Neural cell (in vitro differentiated cells): ENCODE results near the gene FCAR.

Experiments
- EP300 ChIP-seq: fragments of 450-650 bp; conservative IDR thresholded peaks from 2 replicates; pipeline ENCODE4 v1.6.1; 2014; ENCODE audit warnings: antibody characterized with exemption, mild to moderate bottlenecking, moderate library complexity; ENCODE audit not compliant: poor library complexity, severe bottlenecking
- EZH2 ChIP-seq: fragments of 200-600, 300-800 bp; shearing (Covaris generic), sonication (generic); IDR thresholded peaks from 2 replicates; pipeline ENCODE4 v1.6.1; 2014; ENCODE audit warnings: antibody characterized with exemption, low read length, borderline replicate concordance, mild to moderate bottlenecking; ENCODE audit not compliant: insufficient read depth, poor library complexity, severe bottlenecking
- MXI1 ChIP-seq: fragments of 450-650 bp; conservative IDR thresholded peaks from 2 replicates; pipeline ENCODE4 v1.6.1; 2014; ENCODE audit warnings: antibody characterized with exemption, mild to moderate bottlenecking; ENCODE audit not compliant: poor library complexity, severe bottlenecking
- POLR2AphosphoS5 ChIP-seq: IDR thresholded peaks from 2 replicates; pipeline ENCODE4 v1.6.1; 2012
- RAD21 ChIP-seq: fragments of 450-650 bp; conservative IDR thresholded peaks from 2 replicates; pipeline ENCODE4 v1.6.1; 2014; ENCODE audit warnings: antibody characterized with exemption, mild to moderate bottlenecking, moderate library complexity
- SMC3 ChIP-seq: fragments of 450-650 bp; conservative IDR thresholded peaks from 2 replicates; pipeline ENCODE4 v1.6.1; 2014; ENCODE audit warnings: antibody characterized with exemption, mild to moderate bottlenecking, moderate library complexity; ENCODE audit not compliant: poor library complexity
- TAF1 ChIP-seq: IDR thresholded peaks from 2 replicates; pipeline ENCODE4 v1.6.1; 2012; ENCODE audit warnings: low read depth
- TF ChIP-seq, protein P1 (sequence below): fragments of 450-650 bp; IDR thresholded peaks from 2 replicates; pipeline ENCODE4 v1.5.1; 2014; ENCODE audit warnings: antibody characterized with exemption, mild to moderate bottlenecking, moderate library complexity; ENCODE audit not compliant: poor library complexity, severe bottlenecking
- TF ChIP-seq, protein P2 (sequence below): IDR thresholded peaks from 2 replicates; pipeline ENCODE4 v1.6.1; 2012; ENCODE audit warnings: borderline replicate concordance

DNA sequence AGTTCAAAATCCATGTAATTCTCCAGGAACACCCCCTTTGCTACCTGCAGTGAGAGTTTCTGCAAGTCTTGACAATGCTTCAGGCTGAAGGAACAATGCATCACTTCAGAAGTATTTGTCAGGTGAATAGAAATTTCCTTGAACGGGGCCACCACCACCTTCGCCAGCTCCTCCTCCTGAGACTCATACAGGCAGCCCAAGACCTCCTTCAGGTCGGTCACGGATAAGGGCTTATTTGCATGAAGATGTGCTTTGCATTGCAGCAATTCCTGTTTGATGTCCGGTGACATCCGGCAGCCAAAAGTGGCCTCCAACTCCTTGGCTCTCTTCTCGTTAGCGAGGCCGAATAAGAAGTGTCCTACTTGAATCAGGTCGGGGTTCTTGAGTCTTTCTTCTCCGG, 64.9 kb downstream of the FCAR start:
- TF ChIP-seq TAF1 (no peak), RAD21 (no peak), EZH2 (no peak), SMC3 (no peak), EP300 (no peak), POLR2AphosphoS5 (no peak), MXI1 (no peak)
- TF ChIP-seq, protein P1, sequence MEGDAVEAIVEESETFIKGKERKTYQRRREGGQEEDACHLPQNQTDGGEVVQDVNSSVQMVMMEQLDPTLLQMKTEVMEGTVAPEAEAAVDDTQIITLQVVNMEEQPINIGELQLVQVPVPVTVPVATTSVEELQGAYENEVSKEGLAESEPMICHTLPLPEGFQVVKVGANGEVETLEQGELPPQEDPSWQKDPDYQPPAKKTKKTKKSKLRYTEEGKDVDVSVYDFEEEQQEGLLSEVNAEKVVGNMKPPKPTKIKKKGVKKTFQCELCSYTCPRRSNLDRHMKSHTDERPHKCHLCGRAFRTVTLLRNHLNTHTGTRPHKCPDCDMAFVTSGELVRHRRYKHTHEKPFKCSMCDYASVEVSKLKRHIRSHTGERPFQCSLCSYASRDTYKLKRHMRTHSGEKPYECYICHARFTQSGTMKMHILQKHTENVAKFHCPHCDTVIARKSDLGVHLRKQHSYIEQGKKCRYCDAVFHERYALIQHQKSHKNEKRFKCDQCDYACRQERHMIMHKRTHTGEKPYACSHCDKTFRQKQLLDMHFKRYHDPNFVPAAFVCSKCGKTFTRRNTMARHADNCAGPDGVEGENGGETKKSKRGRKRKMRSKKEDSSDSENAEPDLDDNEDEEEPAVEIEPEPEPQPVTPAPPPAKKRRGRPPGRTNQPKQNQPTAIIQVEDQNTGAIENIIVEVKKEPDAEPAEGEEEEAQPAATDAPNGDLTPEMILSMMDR, result no peak
- TF ChIP-seq, protein P2, sequence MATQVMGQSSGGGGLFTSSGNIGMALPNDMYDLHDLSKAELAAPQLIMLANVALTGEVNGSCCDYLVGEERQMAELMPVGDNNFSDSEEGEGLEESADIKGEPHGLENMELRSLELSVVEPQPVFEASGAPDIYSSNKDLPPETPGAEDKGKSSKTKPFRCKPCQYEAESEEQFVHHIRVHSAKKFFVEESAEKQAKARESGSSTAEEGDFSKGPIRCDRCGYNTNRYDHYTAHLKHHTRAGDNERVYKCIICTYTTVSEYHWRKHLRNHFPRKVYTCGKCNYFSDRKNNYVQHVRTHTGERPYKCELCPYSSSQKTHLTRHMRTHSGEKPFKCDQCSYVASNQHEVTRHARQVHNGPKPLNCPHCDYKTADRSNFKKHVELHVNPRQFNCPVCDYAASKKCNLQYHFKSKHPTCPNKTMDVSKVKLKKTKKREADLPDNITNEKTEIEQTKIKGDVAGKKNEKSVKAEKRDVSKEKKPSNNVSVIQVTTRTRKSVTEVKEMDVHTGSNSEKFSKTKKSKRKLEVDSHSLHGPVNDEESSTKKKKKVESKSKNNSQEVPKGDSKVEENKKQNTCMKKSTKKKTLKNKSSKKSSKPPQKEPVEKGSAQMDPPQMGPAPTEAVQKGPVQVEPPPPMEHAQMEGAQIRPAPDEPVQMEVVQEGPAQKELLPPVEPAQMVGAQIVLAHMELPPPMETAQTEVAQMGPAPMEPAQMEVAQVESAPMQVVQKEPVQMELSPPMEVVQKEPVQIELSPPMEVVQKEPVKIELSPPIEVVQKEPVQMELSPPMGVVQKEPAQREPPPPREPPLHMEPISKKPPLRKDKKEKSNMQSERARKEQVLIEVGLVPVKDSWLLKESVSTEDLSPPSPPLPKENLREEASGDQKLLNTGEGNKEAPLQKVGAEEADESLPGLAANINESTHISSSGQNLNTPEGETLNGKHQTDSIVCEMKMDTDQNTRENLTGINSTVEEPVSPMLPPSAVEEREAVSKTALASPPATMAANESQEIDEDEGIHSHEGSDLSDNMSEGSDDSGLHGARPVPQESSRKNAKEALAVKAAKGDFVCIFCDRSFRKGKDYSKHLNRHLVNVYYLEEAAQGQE, result no peak
